Measurements from ENCODE around the gene NRIP2. TPM values are rescaled to one million over a fixed set of nuclear protein-coding genes. Genes with fewer than 3 reads are reported as not detected.

Gene NRIP2
- total RNA-seq, 1 experiment from 2014 or later: not detected

DNA sequence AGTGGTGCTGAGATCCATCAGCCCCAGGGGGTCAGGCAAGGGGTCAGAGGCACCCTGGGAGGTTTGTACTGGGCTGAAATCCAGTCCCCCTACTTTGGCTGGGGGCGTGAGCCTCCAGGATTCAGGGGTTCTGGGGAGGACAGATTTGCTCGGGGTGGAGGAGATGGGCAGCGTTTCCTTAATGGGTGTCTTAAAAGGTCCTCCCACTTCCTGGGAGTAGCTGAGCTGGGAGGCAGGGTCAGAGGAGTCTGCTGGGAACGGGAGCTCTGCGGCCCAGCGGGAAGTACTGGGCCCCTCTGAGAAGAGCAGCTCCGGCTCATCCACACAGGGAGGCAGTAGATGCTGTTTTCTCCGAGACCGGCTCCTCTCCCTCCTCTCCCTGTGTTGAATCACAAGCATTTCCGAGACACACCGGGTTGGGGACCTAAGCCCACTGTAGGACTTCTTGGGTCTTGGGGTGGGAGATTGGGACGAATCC, 24.1 kb upstream of the NRIP2 start:
- Histone ChIP-seq H3K27me3 (ENCODE audit: control insufficient read depth, insufficient read depth, low read length) (no peaks in the 10 kb centered on the region), H3K4me1 (ENCODE audit: control insufficient read depth, insufficient read depth, low read length) (no peaks in the 10 kb centered on the region), H3K36me3 (ENCODE audit: control insufficient read depth, insufficient read depth, low read length) (no peaks in the 10 kb centered on the region; the same call in none of the 2 replicates), H3K27ac (ENCODE audit: low read length) (no peak overlapping the region), H3K9me3 (ENCODE audit: control insufficient read depth, insufficient read depth, low read depth, low read length) (no peaks in the 10 kb centered on the region), H3K4me3 (ENCODE audit: low read depth in 2 of 2, low read length in 2 of 2) (no peak overlapping the region)
- BruUV-seq (replicated peaks): no TSS peak
- no peak for TF ChIP-seq POLR2AphosphoS5 (IDR thresholded peaks at IDR 0.05; ENCODE audit: low read depth, low read length)
- TF ChIP-seq CTCF (IDR thresholded peaks at IDR 0.05): no peak
- no peak for TF ChIP-seq TCF7L2 (IDR thresholded peaks at IDR 0.05; ENCODE audit: low read depth, low read length)
- no peak for TF ChIP-seq SIN3A (IDR thresholded peaks at IDR 0.05; ENCODE audit: borderline replicate concordance, insufficient read depth, low read depth, low read length)
- TF ChIP-seq, protein P1, sequence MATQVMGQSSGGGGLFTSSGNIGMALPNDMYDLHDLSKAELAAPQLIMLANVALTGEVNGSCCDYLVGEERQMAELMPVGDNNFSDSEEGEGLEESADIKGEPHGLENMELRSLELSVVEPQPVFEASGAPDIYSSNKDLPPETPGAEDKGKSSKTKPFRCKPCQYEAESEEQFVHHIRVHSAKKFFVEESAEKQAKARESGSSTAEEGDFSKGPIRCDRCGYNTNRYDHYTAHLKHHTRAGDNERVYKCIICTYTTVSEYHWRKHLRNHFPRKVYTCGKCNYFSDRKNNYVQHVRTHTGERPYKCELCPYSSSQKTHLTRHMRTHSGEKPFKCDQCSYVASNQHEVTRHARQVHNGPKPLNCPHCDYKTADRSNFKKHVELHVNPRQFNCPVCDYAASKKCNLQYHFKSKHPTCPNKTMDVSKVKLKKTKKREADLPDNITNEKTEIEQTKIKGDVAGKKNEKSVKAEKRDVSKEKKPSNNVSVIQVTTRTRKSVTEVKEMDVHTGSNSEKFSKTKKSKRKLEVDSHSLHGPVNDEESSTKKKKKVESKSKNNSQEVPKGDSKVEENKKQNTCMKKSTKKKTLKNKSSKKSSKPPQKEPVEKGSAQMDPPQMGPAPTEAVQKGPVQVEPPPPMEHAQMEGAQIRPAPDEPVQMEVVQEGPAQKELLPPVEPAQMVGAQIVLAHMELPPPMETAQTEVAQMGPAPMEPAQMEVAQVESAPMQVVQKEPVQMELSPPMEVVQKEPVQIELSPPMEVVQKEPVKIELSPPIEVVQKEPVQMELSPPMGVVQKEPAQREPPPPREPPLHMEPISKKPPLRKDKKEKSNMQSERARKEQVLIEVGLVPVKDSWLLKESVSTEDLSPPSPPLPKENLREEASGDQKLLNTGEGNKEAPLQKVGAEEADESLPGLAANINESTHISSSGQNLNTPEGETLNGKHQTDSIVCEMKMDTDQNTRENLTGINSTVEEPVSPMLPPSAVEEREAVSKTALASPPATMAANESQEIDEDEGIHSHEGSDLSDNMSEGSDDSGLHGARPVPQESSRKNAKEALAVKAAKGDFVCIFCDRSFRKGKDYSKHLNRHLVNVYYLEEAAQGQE (IDR thresholded peaks at IDR 0.05; ENCODE audit: insufficient read depth in 1 of 2, low read depth in 2 of 2, low read length in 1 of 2): no peak
- CTCF ChIA-PET: no interaction called here
- POLR2A ChIA-PET: no interaction called here
- DNase-seq (ENCODE audit: low read depth, low spot score) (no peak), ATAC-seq (no peak)
- intact Hi-C loops (cut with micrococcal nuclease; ENCODE audit: unreplicated experiment) (no loop called here), in situ Hi-C loops (cut with HindIII; ENCODE audit: low pct_unique_long_range_greater_than_20kb, low sequenced_read_pairs) (no loop called here)

DNA sequence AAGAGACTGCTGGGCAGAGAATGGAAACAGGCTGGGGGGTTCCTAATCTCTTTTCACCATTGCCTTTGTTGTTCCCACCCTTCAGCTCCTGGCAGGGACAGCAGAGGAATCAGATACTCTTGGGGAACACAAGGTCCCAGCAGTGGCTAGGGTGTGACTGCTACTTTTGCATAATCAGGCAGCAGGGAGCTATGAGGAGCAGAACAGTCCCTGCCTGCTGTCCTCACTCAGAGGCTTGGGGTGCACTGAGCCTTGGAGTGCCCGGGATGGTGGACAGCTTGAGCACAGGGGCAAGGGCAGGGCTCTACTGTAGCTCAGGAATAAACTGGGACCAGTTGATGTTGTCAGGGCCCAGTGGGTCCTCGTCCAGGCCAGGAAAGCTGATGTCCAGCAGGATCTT, 23.5 kb upstream of the NRIP2 start:
- BruUV-seq (replicated peaks): no TSS peak
- TF ChIP-seq POLR2AphosphoS5 (IDR thresholded peaks at IDR 0.05; ENCODE audit: low read depth, low read length) (no peak), TCF7L2 (IDR thresholded peaks at IDR 0.05; ENCODE audit: low read depth, low read length) (no peak), CTCF (IDR thresholded peaks at IDR 0.05) (no peak), SIN3A (IDR thresholded peaks at IDR 0.05; ENCODE audit: borderline replicate concordance, insufficient read depth, low read depth, low read length) (no peak)
- TF ChIP-seq, protein P1 (IDR thresholded peaks at IDR 0.05; ENCODE audit: insufficient read depth in 1 of 2, low read depth in 2 of 2, low read length in 1 of 2): no peak
- H3K4me3 ChIP-seq (ENCODE audit: low read depth in 2 of 2, low read length in 2 of 2): no peak overlapping the region
- DNase-seq (ENCODE audit: low read depth, low spot score) (no peak), ATAC-seq (no peak)
- intact Hi-C loops (cut with micrococcal nuclease; ENCODE audit: unreplicated experiment): no loop called here
- H3K27me3 ChIP-seq (ENCODE audit: control insufficient read depth, insufficient read depth, low read length): no peaks in the 10 kb centered on the region
- H3K9me3 ChIP-seq (ENCODE audit: control insufficient read depth, insufficient read depth, low read depth, low read length): no peaks in the 10 kb centered on the region
- no peak overlapping the region for H3K27ac ChIP-seq (ENCODE audit: low read length)
- no peaks in the 10 kb centered on the region; the same call in none of the 2 replicates for H3K36me3 ChIP-seq (ENCODE audit: control insufficient read depth, insufficient read depth, low read length)
- POLR2A ChIA-PET: no interaction called here
- in situ Hi-C loops (cut with HindIII; ENCODE audit: low pct_unique_long_range_greater_than_20kb, low sequenced_read_pairs): no loop called here
- CTCF ChIA-PET: no interaction called here
- H3K4me1 ChIP-seq (ENCODE audit: control insufficient read depth, insufficient read depth, low read length): no peaks in the 10 kb centered on the region

Data from Panc1 (cell line).